ENCODE measurements around the gene SCAF1. TPM values are rescaled to one million over a fixed set of nuclear protein-coding genes. Genes with fewer than 3 reads are reported as not detected.

Gene SCAF1
- total RNA-seq, 1 donor from 2014 or later, result 105 TPM

DNA sequence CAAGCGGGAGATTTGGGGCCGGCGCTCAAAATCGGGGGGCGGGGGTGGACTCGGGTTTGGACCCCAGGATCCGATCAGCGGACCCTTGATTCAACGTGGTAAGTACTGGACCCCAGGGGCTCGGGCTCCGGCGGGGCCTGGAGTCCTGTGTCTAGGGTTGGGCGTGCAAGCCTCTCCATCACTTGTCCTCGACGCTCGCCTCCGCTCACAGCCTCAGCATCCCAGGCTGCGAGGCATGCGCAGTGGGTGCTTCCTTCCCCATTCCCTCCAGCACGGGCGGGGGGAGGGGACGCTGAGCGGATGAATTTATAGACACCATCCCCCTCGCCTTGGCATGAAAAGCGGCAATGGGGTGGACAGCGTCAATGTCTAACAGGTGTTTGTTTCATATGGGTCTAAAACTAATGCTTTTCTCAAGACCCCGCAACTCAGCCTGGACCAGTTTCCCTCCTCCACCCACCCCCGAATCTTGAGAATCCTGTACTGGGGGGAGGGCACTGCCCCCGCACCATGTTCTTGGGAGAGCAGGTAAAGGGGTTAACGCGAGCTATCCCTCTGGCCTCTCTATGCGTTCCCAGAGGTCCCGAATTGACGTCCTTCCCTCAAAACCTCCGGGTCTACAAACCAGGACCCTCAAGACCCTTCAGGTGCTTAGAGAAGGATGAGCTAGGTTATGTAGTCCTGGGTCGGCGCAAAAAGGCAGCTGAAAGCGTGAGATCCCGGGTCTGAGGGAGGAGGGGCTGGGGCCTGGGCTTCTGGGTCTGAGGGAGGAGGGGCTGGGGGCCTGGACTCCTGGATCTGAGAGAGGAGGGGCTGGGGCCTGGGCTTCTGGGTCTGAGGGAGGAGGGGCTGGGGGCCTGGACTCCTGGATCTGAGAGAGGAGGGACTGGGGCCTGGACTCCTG, 49.5 kb downstream of the SCAF1 start:
- H3K27ac ChIP-seq (ENCODE audit: low read depth, low read length), result no peak overlapping the region
- peak overlapping the region; percentile 90 for H3K4me3 Mint-ChIP-seq (ENCODE audit: unreplicated experiment)
- no peaks in the 10 kb centered on the region for H3K27me3 ChIP-seq (ENCODE audit: insufficient read depth, low read length)
- peak overlapping the region; percentile 69 for H3K27ac Mint-ChIP-seq (ENCODE audit: unreplicated experiment)
- no peaks in the 10 kb centered on the region for H3K27me3 Mint-ChIP-seq (ENCODE audit: low read depth, unreplicated experiment)
- no peaks in the 10 kb centered on the region for H3K9me3 Mint-ChIP-seq (ENCODE audit: unreplicated experiment)
- peak; percentile 49 for DNase-seq (ENCODE audit: low read depth)
- H3K36me3 Mint-ChIP-seq (ENCODE audit: low read depth, unreplicated experiment), result peaks cover 7% of the 10 kb centered on the region
- peaks cover 12% of the 10 kb centered on the region for H3K4me1 Mint-ChIP-seq (ENCODE audit: low read depth, unreplicated experiment)
- H2AFZ ChIP-seq (ENCODE audit: low read depth, low read length), result peak overlapping the region; percentile 54
- no peaks in the 10 kb centered on the region for H3K79me2 ChIP-seq (ENCODE audit: insufficient read depth, low read length)
- peaks cover 15% of the 10 kb centered on the region for H3K4me1 ChIP-seq (ENCODE audit: insufficient read depth, low read length)
- H3K4me2 ChIP-seq (ENCODE audit: low read length), result peak overlapping the region; percentile 91
- H3K4me3 ChIP-seq (ENCODE audit: insufficient read depth, low read depth, low read length), result peak overlapping the region; percentile 57
- H3K36me3 ChIP-seq (ENCODE audit: insufficient read depth, low read length), result peaks cover 3% of the 10 kb centered on the region
- TF ChIP-seq, protein P1, sequence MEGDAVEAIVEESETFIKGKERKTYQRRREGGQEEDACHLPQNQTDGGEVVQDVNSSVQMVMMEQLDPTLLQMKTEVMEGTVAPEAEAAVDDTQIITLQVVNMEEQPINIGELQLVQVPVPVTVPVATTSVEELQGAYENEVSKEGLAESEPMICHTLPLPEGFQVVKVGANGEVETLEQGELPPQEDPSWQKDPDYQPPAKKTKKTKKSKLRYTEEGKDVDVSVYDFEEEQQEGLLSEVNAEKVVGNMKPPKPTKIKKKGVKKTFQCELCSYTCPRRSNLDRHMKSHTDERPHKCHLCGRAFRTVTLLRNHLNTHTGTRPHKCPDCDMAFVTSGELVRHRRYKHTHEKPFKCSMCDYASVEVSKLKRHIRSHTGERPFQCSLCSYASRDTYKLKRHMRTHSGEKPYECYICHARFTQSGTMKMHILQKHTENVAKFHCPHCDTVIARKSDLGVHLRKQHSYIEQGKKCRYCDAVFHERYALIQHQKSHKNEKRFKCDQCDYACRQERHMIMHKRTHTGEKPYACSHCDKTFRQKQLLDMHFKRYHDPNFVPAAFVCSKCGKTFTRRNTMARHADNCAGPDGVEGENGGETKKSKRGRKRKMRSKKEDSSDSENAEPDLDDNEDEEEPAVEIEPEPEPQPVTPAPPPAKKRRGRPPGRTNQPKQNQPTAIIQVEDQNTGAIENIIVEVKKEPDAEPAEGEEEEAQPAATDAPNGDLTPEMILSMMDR (IDR thresholded peaks at IDR 0.05; ENCODE audit: insufficient read depth, low read depth, low read length), result no peak
- no peak for TF ChIP-seq EZH2 (IDR thresholded peaks at IDR 0.05; ENCODE audit: insufficient read depth, low read length)
- no peaks in the 10 kb centered on the region for H3K9me3 ChIP-seq (ENCODE audit: insufficient read depth, low read depth, low read length)
- peak overlapping the region; percentile 50 for H3K9ac ChIP-seq (ENCODE audit: low read length)
- peaks cover 14% of the 10 kb centered on the region for H4K20me1 ChIP-seq (ENCODE audit: insufficient read depth, low read length)
- no peak for FAIRE-seq

DNA sequence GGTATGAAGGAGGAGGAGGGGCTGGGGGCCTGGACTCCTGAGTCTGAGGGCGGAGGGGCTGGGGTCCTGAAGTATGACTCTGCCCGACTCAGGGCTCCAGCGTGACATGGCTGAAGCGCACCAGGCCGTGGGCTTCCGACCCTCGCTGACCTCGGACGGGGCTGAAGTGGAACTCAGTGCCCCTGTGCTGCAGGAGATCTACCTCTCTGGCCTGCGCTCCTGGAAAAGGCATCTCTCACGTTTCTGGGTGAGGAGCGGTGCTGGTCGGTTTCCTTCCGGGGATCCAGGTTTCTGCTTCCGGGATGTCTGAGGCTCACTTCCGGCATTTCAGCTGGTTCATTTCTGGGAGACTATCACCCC, 50.1 kb downstream of the SCAF1 start:
- no peaks in the 10 kb centered on the region for H3K27me3 Mint-ChIP-seq (ENCODE audit: low read depth, unreplicated experiment)
- peak overlapping the region; percentile 47 for H3K27ac Mint-ChIP-seq (ENCODE audit: unreplicated experiment)
- peak overlapping the region; percentile 90 for H3K4me3 Mint-ChIP-seq (ENCODE audit: unreplicated experiment)
- H3K4me3 ChIP-seq (ENCODE audit: insufficient read depth, low read depth, low read length), result no peak overlapping the region
- no peaks in the 10 kb centered on the region for H3K9me3 ChIP-seq (ENCODE audit: insufficient read depth, low read depth, low read length)
- H3K27me3 ChIP-seq (ENCODE audit: insufficient read depth, low read length), result no peaks in the 10 kb centered on the region
- H3K9me3 Mint-ChIP-seq (ENCODE audit: unreplicated experiment), result no peaks in the 10 kb centered on the region
- no peak for DNase-seq (ENCODE audit: low read depth)
- no peak for FAIRE-seq
- no peaks in the 10 kb centered on the region for H3K79me2 ChIP-seq (ENCODE audit: insufficient read depth, low read length)
- peaks cover 12% of the 10 kb centered on the region for H3K4me1 Mint-ChIP-seq (ENCODE audit: low read depth, unreplicated experiment)
- no peak overlapping the region for H3K9ac ChIP-seq (ENCODE audit: low read length)
- peaks cover 15% of the 10 kb centered on the region for H3K4me1 ChIP-seq (ENCODE audit: insufficient read depth, low read length)
- peak overlapping the region; percentile 91 for H3K4me2 ChIP-seq (ENCODE audit: low read length)
- no peak overlapping the region for H3K27ac ChIP-seq (ENCODE audit: low read depth, low read length)
- TF ChIP-seq EZH2 (IDR thresholded peaks at IDR 0.05; ENCODE audit: insufficient read depth, low read length), result no peak
- TF ChIP-seq, protein P1 (IDR thresholded peaks at IDR 0.05; ENCODE audit: insufficient read depth, low read depth, low read length), result no peak
- H2AFZ ChIP-seq (ENCODE audit: low read depth, low read length), result peak overlapping the region; percentile 47
- peaks cover 7% of the 10 kb centered on the region for H3K36me3 Mint-ChIP-seq (ENCODE audit: low read depth, unreplicated experiment)
- H4K20me1 ChIP-seq (ENCODE audit: insufficient read depth, low read length), result peaks cover 14% of the 10 kb centered on the region
- H3K36me3 ChIP-seq (ENCODE audit: insufficient read depth, low read length), result peaks cover 3% of the 10 kb centered on the region

DNA sequence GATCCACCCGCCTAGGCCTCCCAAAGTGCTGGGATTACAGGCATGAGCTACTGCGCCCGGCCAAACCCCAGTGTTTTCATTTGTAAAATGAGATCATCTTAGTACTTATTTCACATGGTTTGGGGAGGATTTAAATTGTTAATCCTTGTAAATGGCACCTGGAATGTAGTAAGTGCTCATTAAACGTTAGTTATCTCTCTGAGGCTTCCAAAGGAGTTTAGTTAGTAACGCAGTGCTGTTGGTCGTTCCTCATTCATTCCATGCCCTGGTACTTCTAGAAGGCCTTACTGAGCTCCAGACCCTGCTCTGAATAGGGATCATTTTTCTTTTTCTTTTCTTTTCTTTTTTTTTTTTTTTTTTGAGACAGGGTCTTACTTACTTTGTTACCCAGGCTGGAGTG, 54.1 kb downstream of the SCAF1 start:
- no peaks in the 10 kb centered on the region for H3K9me3 Mint-ChIP-seq (ENCODE audit: unreplicated experiment)
- TF ChIP-seq EZH2 (IDR thresholded peaks at IDR 0.05; ENCODE audit: insufficient read depth, low read length), result no peak
- TF ChIP-seq, protein P1 (IDR thresholded peaks at IDR 0.05; ENCODE audit: insufficient read depth, low read depth, low read length), result no peak
- Histone ChIP-seq H3K4me2 (ENCODE audit: low read length) (no peak overlapping the region), H3K9ac (ENCODE audit: low read length) (no peak overlapping the region), H3K36me3 (ENCODE audit: insufficient read depth, low read length) (no peaks in the 10 kb centered on the region), H3K4me3 (ENCODE audit: insufficient read depth, low read depth, low read length) (no peak overlapping the region), H3K79me2 (ENCODE audit: insufficient read depth, low read length) (no peaks in the 10 kb centered on the region), H3K9me3 (ENCODE audit: insufficient read depth, low read depth, low read length) (no peaks in the 10 kb centered on the region), H2AFZ (ENCODE audit: low read depth, low read length) (no peak overlapping the region), H4K20me1 (ENCODE audit: insufficient read depth, low read length) (no peaks in the 10 kb centered on the region), H3K4me1 (ENCODE audit: insufficient read depth, low read length) (no peaks in the 10 kb centered on the region), H3K27me3 (ENCODE audit: insufficient read depth, low read length) (no peaks in the 10 kb centered on the region), H3K27ac (ENCODE audit: low read depth, low read length) (no peak overlapping the region)
- no peak overlapping the region for H3K27ac Mint-ChIP-seq (ENCODE audit: unreplicated experiment)
- no peaks in the 10 kb centered on the region for H3K4me1 Mint-ChIP-seq (ENCODE audit: low read depth, unreplicated experiment)
- H3K27me3 Mint-ChIP-seq (ENCODE audit: low read depth, unreplicated experiment), result no peaks in the 10 kb centered on the region
- DNase-seq (ENCODE audit: low read depth), result no peak
- FAIRE-seq, result no peak
- peaks cover 3% of the 10 kb centered on the region for H3K36me3 Mint-ChIP-seq (ENCODE audit: low read depth, unreplicated experiment)
- no peak overlapping the region for H3K4me3 Mint-ChIP-seq (ENCODE audit: unreplicated experiment)

Data from astrocyte (in vitro differentiated cells and primary cell).